Colonic mucosa (tissue), 4 donors: ENCODE measurements around the gene PRSS12. TPM values are rescaled to one million over a fixed set of nuclear protein-coding genes. Genes with fewer than 3 reads are reported as not detected.
"Not testable (repeated sequence)": the region's sequence is repeated elsewhere in the genome, so short reads cannot be mapped to it uniquely, and the experiment has no call there.

Source experiments
- DNase-seq: peaks from one replicate; pipeline ENCODE4 v3.0.0-alpha.2; 2020
- H3K27ac ChIP-seq: fragments of 200-600 bp; one replicate; pipeline ENCODE4 v1.8.0; 2021
- H3K27me3 ChIP-seq: fragments of 200-600 bp; one replicate; pipeline ENCODE4 v1.8.0; 2021
- H3K36me3 ChIP-seq: fragments of 200-600 bp; one replicate; pipeline ENCODE4 v1.8.0; 2021
- H3K4me1 ChIP-seq: fragments of 200-600 bp; one replicate; pipeline ENCODE4 v1.8.0; 2021; ENCODE audit warnings: mild to moderate bottlenecking
- H3K4me3 ChIP-seq: fragments of 200-600 bp; one replicate; pipeline ENCODE4 v1.8.0; 2021
- H3K9ac ChIP-seq, 2 donors: one replicate each; pipeline ENCODE4 v1.7.0; 2013; ENCODE audit warnings: control low read depth in 2 of 2, low read depth in 2 of 2, low read length in 2 of 2
- H3K9me3 ChIP-seq: fragments of 200-600 bp; one replicate; pipeline ENCODE4 v1.8.0; 2021
- CTCF ChIP-seq: fragments of 200-600 bp; IDR thresholded peaks from one replicate; pipeline ENCODE4 v1.8.0; 2022; ENCODE audit warnings: antibody characterized with exemption, mild to moderate bottlenecking
- intact Hi-C: fragments of 100-400 bp; cut with DNase I; formaldehyde crosslinking; loops from one replicate; pipeline ENCODE4 v1.14.1; 2022
- total RNA-seq, 2 donors: library from RNA; stranded (reverse); fragmentation: NEBNext Ultra II Directional in 1 of 2; extraction: Animal tissue kit (Norgen Biotek cat#: 25700) in 1 of 2; gene quantifications; one replicate each; pipeline ENCODE4 v1.2.1, GENCODE V29; 2021
- donor health status: healthy.
- donor health status: DM: no; HTN: no; CAD: no.
- donor health status: DM: no; HTN: no; CAD: no.

Gene PRSS12
- total RNA-seq, 2 donors from 2014 or later = 20.1 to 22.4 TPM

GRCh38 chr4:118396881-118397622 lies 44.2 kb upstream of the PRSS12 start:
- Histone ChIP-seq H3K9ac (no peak overlapping the region), H3K27ac (no peak overlapping the region), H3K4me3 (no peak overlapping the region), H3K36me3 (no peaks in the 10 kb centered on the region), H3K9me3 (no peaks in the 10 kb centered on the region), H3K27me3 (no peaks in the 10 kb centered on the region), H3K4me1 (no peaks in the 10 kb centered on the region)
- intact Hi-C loops = no loop called here
- no peak for TF ChIP-seq CTCF
- no peak for DNase-seq

- Histone ChIP-seq H3K4me1 (no peaks in the 10 kb centered on the region), H3K27me3 (no peaks in the 10 kb centered on the region), H3K27ac (no peak overlapping the region), H3K9me3 (no peaks in the 10 kb centered on the region), H3K9ac (no peak overlapping the region), H3K4me3 (no peak overlapping the region), H3K36me3 (no peaks in the 10 kb centered on the region)
- no peak for DNase-seq
- TF ChIP-seq CTCF = no peak
- intact Hi-C loops = no loop called here
These were observed 42.3 kb upstream of the PRSS12 start for GRCh38 chr4:118395057-118395644.

GRCh38 chr4:118392509-118392908 lies 39.7 kb upstream of the PRSS12 start:
- DNase-seq, H3K27me3 ChIP-seq, H3K9me3 ChIP-seq, H3K4me3 ChIP-seq, intact Hi-C loops, H3K27ac ChIP-seq, H3K9ac ChIP-seq, H3K36me3 ChIP-seq, H3K4me1 ChIP-seq: not testable (repeated sequence)

- no peaks in the 10 kb centered on the region for H3K27me3 ChIP-seq
- no peak overlapping the region for H3K27ac ChIP-seq
- DNase-seq = no peak
- no peaks in the 10 kb centered on the region for H3K36me3 ChIP-seq
- TF ChIP-seq CTCF = no peak
- no peak overlapping the region for H3K9ac ChIP-seq
- H3K4me3 ChIP-seq = no peak overlapping the region
- no peaks in the 10 kb centered on the region for H3K4me1 ChIP-seq
- intact Hi-C loops = no loop called here
- H3K9me3 ChIP-seq = no peaks in the 10 kb centered on the region
These were observed 37.3 kb upstream of the PRSS12 start for GRCh38 chr4:118390121-118390520.

DNA sequence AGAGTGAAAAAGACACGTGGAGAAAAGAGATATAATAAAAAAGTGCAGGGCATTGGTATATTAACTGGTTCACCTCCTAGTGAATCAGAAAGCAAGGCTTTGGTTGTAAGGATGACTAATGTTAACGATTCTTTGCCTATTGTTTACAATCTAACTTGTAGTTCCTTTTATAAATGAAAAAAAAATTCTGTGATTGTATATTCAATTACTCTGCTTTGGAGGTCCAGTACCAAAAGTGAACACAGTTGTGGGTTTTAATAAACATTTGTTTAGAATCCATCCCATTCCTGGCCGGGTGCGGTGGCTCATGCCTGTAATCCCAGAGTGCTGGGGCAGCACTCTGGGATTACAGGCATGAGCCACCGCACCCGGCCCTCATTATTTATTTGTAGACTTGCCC lies 36.9 kb upstream of the PRSS12 start:
- TF ChIP-seq CTCF = no peak
- intact Hi-C loops = no loop called here
- no peak overlapping the region for H3K4me3 ChIP-seq

DNA sequence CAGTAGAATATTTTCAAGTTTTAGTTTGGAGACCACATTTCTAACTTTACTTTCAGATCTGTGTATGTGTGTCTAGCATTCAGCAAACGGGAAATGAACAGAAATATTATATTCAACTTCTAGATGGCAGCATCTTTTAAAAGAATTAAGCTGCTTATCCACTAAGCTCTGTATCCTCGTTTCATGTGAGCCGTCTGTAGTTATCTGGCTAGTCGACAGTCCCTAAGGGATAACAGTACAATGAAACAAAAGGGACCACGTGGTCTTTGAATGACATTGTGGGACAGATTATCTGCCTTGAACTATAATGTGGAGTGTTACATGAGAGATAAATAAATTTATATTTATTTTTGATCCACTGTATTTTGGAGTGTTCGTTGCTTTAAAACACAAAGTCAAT lies 35.8 kb upstream of the PRSS12 start:
- H3K27ac ChIP-seq = no peak overlapping the region
- intact Hi-C loops = no loop called here
- no peaks in the 10 kb centered on the region for H3K4me1 ChIP-seq
- no peaks in the 10 kb centered on the region for H3K36me3 ChIP-seq
- TF ChIP-seq CTCF = no peak
- H3K9ac ChIP-seq = no peak overlapping the region
- H3K9me3 ChIP-seq = no peaks in the 10 kb centered on the region
- DNase-seq = no peak
- H3K4me3 ChIP-seq = no peak overlapping the region
- no peaks in the 10 kb centered on the region for H3K27me3 ChIP-seq

More for the DNA sequence above, 36.9 kb upstream of the PRSS12 start:
- no peaks in the 10 kb centered on the region for H3K36me3 ChIP-seq
- H3K4me1 ChIP-seq = no peaks in the 10 kb centered on the region
- no peak for DNase-seq
- no peak overlapping the region for H3K9ac ChIP-seq
- no peaks in the 10 kb centered on the region for H3K27me3 ChIP-seq
- H3K27ac ChIP-seq = no peak overlapping the region
- no peaks in the 10 kb centered on the region for H3K9me3 ChIP-seq
